Esophagus muscularis mucosa (tissue), 4 donors: ENCODE measurements around the gene SERPINI1. TPM values are rescaled to one million over a fixed set of nuclear protein-coding genes. Genes with fewer than 3 reads are reported as not detected.

Source experiments
- DNase-seq: peaks from one replicate; pipeline ENCODE4 v3.0.0-alpha.2; 2017; ENCODE audit errors: extremely low spot score
- H3K27ac ChIP-seq, 4 donors: fragments of 200-600 bp; sonication (generic); replicated peaks in 1 of 4; 1 replicate in 3 of 4; 2 replicates in 1 of 4; pipeline ENCODE4 v1.5.1; 2016 to 2019; ENCODE audit warnings: mild to moderate bottlenecking in 1 of 4
- H3K27me3 ChIP-seq, 4 donors: fragments of 200-600 bp; sonication (generic); one replicate each; pipeline versions ENCODE4 v1.5.1 to v1.6.0; 2016 to 2019
- H3K36me3 ChIP-seq, 4 donors: fragments of 200-600 bp; sonication (generic); one replicate each; pipeline ENCODE4 v1.5.1; 2016 to 2019
- H3K4me1 ChIP-seq, 4 donors: fragments of 200-600 bp; sonication (generic); one replicate each; pipeline ENCODE4 v1.5.1; 2016 to 2019
- H3K4me3 ChIP-seq, 4 donors: fragments of 200-600 bp; sonication (generic); 1 replicate in 2 of 4; 2 replicates in 2 of 4; pipeline ENCODE4 v1.5.1; 2016 to 2019; ENCODE audit warnings: mild to moderate bottlenecking in 4 of 4, moderate library complexity in 1 of 4
- H3K9me3 ChIP-seq, 4 donors: fragments of 200-600 bp; sonication (generic); 1 replicate in 3 of 4; 2 replicates in 1 of 4; pipeline ENCODE4 v1.5.1; 2016 to 2019
- EP300 ChIP-seq: sonication (generic); formaldehyde crosslinking; IDR thresholded peaks from one replicate; pipeline ENCODE4 v1.6.1; 2017; ENCODE audit warnings: antibody characterized with exemption
- POLR2A ChIP-seq: fragments of 450-650 bp; IDR thresholded peaks from one replicate; pipeline ENCODE4 v1.6.1; 2017; ENCODE audit warnings: antibody characterized with exemption, moderate library complexity, mild to moderate bottlenecking, low read depth
- POLR2AphosphoS5 ChIP-seq, 2 donors: sonication (generic); formaldehyde crosslinking; IDR thresholded peaks; one replicate each; pipeline ENCODE4 v1.6.1; 2017; ENCODE audit warnings: antibody characterized with exemption in 2 of 2
- WGBS: methylation state at CpG from one replicate; pipeline ENCODE4 v1.1.5; 2018; 5-methylcytosine and 5-hydroxymethylcytosine counted together
- intact Hi-C: fragments of 100-400 bp; cut with DNase I; formaldehyde crosslinking; loops from one replicate; pipeline ENCODE4 v1.15.1; 2023
- total RNA-seq, 4 donors: library from RNA; depleted of rRNA; stranded (reverse); fragments of >200 nt; gene quantifications; one replicate each; pipeline versions ENCODE4 v1.1.0 to v1.2.1, GENCODE V29; 2016
- TF ChIP-seq, protein P1 (sequence below), 3 experiments: fragments of 200-600 bp in 2 of 3; fragments of 450-650 bp in 1 of 3; sonication (generic) in 2 of 3; IDR thresholded peaks; one replicate each; pipeline ENCODE4 v1.5.1; 2017 to 2019; ENCODE audit warnings: antibody characterized with exemption in 3 of 3, mild to moderate bottlenecking in 2 of 3, moderate library complexity in 1 of 3

The SERPINI1 gene, protein sequence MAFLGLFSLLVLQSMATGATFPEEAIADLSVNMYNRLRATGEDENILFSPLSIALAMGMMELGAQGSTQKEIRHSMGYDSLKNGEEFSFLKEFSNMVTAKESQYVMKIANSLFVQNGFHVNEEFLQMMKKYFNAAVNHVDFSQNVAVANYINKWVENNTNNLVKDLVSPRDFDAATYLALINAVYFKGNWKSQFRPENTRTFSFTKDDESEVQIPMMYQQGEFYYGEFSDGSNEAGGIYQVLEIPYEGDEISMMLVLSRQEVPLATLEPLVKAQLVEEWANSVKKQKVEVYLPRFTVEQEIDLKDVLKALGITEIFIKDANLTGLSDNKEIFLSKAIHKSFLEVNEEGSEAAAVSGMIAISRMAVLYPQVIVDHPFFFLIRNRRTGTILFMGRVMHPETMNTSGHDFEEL
- 1 to 10 TPM; 3.1 to 7.1 (median 4.1) TPM for total RNA-seq

DNA sequence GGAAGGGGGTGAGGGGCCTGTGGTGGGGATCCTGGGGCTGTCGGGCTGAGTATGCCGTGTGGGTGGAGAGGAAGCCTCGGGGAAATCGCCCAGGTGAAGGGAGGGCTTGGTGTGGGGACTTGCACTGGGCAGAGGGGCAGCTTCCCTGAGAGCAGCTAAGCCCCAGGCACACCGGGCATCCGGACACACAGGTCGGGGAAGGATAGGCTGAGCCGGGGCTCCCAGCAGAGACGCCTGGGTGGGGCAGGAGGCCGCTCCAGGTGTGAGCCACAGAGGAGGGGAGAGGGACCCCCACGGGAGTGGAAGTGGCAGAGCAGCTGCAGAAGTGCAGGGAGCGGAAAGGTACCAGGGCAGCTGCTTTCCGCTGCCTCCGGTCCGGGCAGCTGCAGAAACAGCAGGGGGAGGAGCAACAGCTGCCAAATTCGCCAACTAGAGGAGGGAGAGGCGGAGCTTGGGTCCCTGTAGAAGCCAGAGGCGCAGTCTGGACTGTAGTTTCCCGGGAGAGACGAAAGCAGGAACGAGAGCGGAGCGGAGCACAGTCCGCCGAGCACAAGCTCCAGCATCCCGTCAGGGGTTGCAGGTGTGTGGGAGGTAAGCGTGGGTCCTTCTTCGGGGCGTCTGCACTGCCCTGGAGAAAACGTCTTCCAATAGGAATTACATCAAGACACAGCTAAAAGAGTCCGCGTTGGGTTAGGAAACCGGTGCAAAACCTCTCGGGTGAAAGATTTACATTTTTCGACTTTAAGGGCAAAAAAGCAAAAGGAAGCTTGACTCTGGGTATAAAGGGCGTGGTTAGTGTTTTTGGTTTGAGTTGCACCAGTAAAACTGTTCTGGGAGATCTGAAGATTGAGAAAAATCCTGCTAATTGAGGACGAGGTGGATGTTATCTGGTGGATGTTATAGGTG is at the start of gene SERPINI1:
Gene SERPINI1, plus strand, starts transcription at position 489 of the 906 bp plus-strand sequence. CDS start 53,408 bp downstream, outside the sequence.
- no peaks in the 10 kb centered on the region for H3K27me3 ChIP-seq
- DNase-seq = peak; percentile 94
- peaks cover 23 to 43% (median 30%) of the 10 kb centered on the region in 4 donors for H3K4me1 ChIP-seq
- H3K4me3 ChIP-seq = peak within 1 kb of the TSS; percentile 75 to 85 (median 76)
- under 1% methylated on average over 27 of the region's 37 CpGs for WGBS
- H3K36me3 ChIP-seq = no peaks in the 10 kb centered on the region
- TF ChIP-seq POLR2A (no peak), EP300 (no peak), POLR2AphosphoS5 (IDR thresholded peaks at IDR 0.05) (peak; percentile 79 to 90)
- intact Hi-C loops = no loop called here
- H3K9me3 ChIP-seq = no peaks in the 10 kb centered on the region
- H3K27ac ChIP-seq = peak within 1 kb of the TSS; percentile 87 to 93 (median 90)

DNA sequence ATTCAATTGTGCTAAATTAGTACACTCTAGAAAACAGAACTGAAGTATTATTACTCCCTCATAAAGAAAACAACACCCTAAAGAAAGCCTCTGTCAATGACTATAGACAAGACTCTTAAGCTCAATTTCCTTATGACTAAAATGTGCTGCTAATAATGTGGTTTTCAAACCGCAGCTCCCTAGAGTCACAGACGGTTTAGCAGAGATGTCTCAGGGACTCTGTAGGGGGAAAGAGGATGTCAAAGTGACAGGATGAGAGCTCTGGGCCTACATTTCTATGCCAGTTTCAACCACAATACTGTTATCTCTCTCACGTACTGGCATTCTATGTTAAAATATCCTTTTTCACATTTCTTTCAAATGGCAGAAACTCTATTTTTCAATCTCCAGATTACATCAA is 44.2 kb upstream of the SERPINI1 start:
- intact Hi-C loops = no loop called here
- DNase-seq = no peak
- H3K36me3 ChIP-seq = peaks cover 0 to 53% (median 31%) of the 10 kb centered on the region in 4 donors
- 75% methylated on average over 3 of the region's 3 CpGs for WGBS
- H3K27ac ChIP-seq = no peak overlapping the region
- no peaks in the 10 kb centered on the region for H3K9me3 ChIP-seq
- H3K27me3 ChIP-seq = no peaks in the 10 kb centered on the region
- H3K4me3 ChIP-seq = no peak overlapping the region
- no peaks in the 10 kb centered on the region for H3K4me1 ChIP-seq
- TF ChIP-seq POLR2A = no peak
- no peak for TF ChIP-seq POLR2AphosphoS5 (IDR thresholded peaks at IDR 0.05)
- TF ChIP-seq EP300 = no peak
- TF ChIP-seq, protein P1, sequence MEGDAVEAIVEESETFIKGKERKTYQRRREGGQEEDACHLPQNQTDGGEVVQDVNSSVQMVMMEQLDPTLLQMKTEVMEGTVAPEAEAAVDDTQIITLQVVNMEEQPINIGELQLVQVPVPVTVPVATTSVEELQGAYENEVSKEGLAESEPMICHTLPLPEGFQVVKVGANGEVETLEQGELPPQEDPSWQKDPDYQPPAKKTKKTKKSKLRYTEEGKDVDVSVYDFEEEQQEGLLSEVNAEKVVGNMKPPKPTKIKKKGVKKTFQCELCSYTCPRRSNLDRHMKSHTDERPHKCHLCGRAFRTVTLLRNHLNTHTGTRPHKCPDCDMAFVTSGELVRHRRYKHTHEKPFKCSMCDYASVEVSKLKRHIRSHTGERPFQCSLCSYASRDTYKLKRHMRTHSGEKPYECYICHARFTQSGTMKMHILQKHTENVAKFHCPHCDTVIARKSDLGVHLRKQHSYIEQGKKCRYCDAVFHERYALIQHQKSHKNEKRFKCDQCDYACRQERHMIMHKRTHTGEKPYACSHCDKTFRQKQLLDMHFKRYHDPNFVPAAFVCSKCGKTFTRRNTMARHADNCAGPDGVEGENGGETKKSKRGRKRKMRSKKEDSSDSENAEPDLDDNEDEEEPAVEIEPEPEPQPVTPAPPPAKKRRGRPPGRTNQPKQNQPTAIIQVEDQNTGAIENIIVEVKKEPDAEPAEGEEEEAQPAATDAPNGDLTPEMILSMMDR (IDR thresholded peaks at IDR 0.05) = no peak

DNA sequence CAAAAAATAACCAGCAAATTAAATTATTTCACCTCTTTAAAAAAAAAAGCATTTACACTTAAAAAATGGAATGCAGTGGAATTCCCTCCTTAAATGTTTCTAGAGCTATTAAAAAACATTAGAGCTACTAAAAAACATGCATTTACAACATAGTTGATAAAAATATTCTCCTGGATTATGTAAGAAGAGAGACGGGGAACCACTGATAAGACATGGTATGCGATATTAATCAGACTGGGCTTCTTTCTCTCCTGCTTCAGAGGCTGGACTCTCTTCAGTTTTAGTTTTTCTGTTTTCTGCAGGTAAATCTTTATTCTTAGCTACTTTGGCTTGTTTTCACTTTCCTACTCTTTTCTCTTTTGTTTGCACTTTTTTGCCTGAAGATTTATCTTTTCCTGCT is 41.4 kb upstream of the SERPINI1 start:
- Histone ChIP-seq H3K4me1 (no peaks in the 10 kb centered on the region), H3K9me3 (no peaks in the 10 kb centered on the region), H3K27ac (no peak overlapping the region), H3K4me3 (no peak overlapping the region), H3K27me3 (no peaks in the 10 kb centered on the region), H3K36me3 (peaks cover 0 to 49% (median 24%) of the 10 kb centered on the region in 4 donors)
- TF ChIP-seq POLR2AphosphoS5 (IDR thresholded peaks at IDR 0.05) (no peak), POLR2A (no peak), EP300 (no peak)
- TF ChIP-seq, protein P1 (IDR thresholded peaks at IDR 0.05) = no peak
- intact Hi-C loops = no loop called here
- DNase-seq = no peak
- WGBS = 87% methylated on average over 2 of the region's 2 CpGs

DNA sequence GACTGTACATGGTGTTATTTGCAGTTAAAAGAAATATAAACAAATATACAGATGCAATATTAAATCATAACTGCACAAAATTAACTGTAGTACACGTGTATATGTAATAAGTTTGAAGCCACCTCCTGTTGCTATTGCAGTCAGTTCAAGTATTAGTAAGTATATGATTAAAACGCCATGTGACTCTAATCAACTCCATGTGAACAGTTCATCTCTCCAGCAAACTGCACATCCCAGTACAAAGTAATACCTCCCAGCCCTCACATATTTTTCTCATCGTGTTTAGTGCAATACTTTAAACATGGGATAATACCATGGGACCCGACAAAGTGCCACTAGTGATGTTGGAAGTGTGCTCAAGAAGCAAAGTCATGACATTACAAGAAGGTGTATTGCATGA is 35.5 kb upstream of the SERPINI1 start:
- Histone ChIP-seq H3K9me3 (no peaks in the 10 kb centered on the region), H3K4me1 (no peaks in the 10 kb centered on the region), H3K36me3 (peaks cover 0 to 34% (median 13%) of the 10 kb centered on the region in 4 donors), H3K27me3 (no peaks in the 10 kb centered on the region), H3K4me3 (no peak overlapping the region), H3K27ac (no peak overlapping the region)
- 92% methylated on average over 4 of the region's 4 CpGs for WGBS
- no peak for DNase-seq
- TF ChIP-seq, protein P1 (IDR thresholded peaks at IDR 0.05) = no peak
- TF ChIP-seq POLR2AphosphoS5 (IDR thresholded peaks at IDR 0.05) (no peak), EP300 (no peak), POLR2A (no peak)
- intact Hi-C loops = no loop called here

DNA sequence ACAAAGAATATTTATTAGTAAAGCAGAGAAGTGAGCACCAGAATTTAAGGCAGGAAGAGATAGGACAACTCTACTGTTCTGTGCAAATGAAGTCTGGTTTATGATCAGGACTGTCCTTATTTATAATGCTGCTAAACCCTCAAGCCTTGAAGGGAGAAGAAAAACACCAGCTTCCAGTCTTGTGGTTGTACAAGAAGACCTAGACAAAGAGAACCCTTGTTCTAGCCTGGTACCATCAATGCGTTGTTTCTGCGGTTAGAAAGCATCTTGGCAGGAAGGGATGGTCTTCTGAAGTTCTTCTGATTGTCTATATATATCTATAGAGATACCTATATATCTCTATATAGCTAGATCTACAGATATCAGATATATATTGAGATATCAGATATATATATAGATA is 34.6 kb upstream of the SERPINI1 start:
- Histone ChIP-seq H3K36me3 (peaks cover 0 to 25% (median 8%) of the 10 kb centered on the region in 4 donors), H3K4me3 (no peak overlapping the region), H3K9me3 (no peaks in the 10 kb centered on the region), H3K4me1 (no peaks in the 10 kb centered on the region), H3K27me3 (no peaks in the 10 kb centered on the region), H3K27ac (no peak overlapping the region)
- no peak for DNase-seq
- WGBS = 97% methylated on average over 2 of the region's 2 CpGs
- TF ChIP-seq EP300 = no peak
- no peak for TF ChIP-seq POLR2A
- no peak for TF ChIP-seq POLR2AphosphoS5 (IDR thresholded peaks at IDR 0.05)
- TF ChIP-seq, protein P1 (IDR thresholded peaks at IDR 0.05) = no peak
- intact Hi-C loops = no loop called here
